Measurements from ENCODE around the gene DTWD2.
"Not testable (repeated sequence)": the region's sequence is repeated elsewhere in the genome, so short reads cannot be mapped to it uniquely, and the experiment has no call there.

- TF ChIP-seq LEF1 (IDR thresholded peaks at IDR 0.05; ENCODE audit: borderline replicate concordance); CTBP1 (IDR thresholded peaks at IDR 0.05; ENCODE audit: borderline replicate concordance); BHLHE40 (IDR thresholded peaks at IDR 0.05; ENCODE audit: borderline replicate concordance); ELF4 (IDR thresholded peaks at IDR 0.05); ARNT (IDR thresholded peaks at IDR 0.05); SP1 (IDR thresholded peaks at IDR 0.05); HDGF (IDR thresholded peaks at IDR 0.05; ENCODE audit: borderline replicate concordance); PKNOX1 (IDR thresholded peaks at IDR 0.05); FOXA1 (IDR thresholded peaks at IDR 0.05): not testable (repeated sequence)
Observed at GRCh38 chr5:118992055-118992454, 3.7 kb upstream of the DTWD2 start.

All from HEK293T (cell line).